Mesothelial cell of epicardium (in vitro differentiated cells): ENCODE results near the gene DLK2. TPM values are rescaled to one million over a fixed set of nuclear protein-coding genes. Genes with fewer than 3 reads are reported as not detected.
"Not testable (repeated sequence)": the region's sequence is repeated elsewhere in the genome, so short reads cannot be mapped to it uniquely, and the experiment has no call there.

ENCODE experiments used
- DNase-seq, 2 experiments: peaks; one replicate each; pipeline ENCODE4 v3.0.0; 2021; ENCODE audit warnings: low spot score in 2 of 2; ENCODE audit not compliant: unreplicated experiment in 2 of 2
- H3K27ac Mint-ChIP-seq: 2 replicates; pipeline ENCODE4 v1.8.0; 2021; ENCODE audit warnings: mixed read lengths
- H3K27me3 Mint-ChIP-seq: 2 replicates; pipeline ENCODE4 v1.8.0; 2021; ENCODE audit warnings: low read depth, mixed read lengths
- H3K36me3 Mint-ChIP-seq: 2 replicates; pipeline ENCODE4 v1.8.0; 2021; ENCODE audit warnings: mixed read lengths
- H3K4me1 Mint-ChIP-seq: 2 replicates; pipeline ENCODE4 v1.8.0; 2021; ENCODE audit warnings: mixed read lengths
- H3K4me3 Mint-ChIP-seq: 2 replicates; pipeline ENCODE4 v1.8.0; 2021; ENCODE audit warnings: mild to moderate bottlenecking, moderate library complexity, mixed read lengths
- H3K9me3 Mint-ChIP-seq: 2 replicates; pipeline ENCODE4 v1.8.0; 2021; ENCODE audit warnings: mixed read lengths
- total RNA-seq: library from RNA; stranded (reverse); gene quantifications from 3 replicates; pipeline ENCODE4 v1.2.1, GENCODE V29; 2021
- TF ChIP-seq, protein P1 (sequence below): fragments of 200-600 bp; sonication (generic); IDR thresholded peaks from one replicate; pipeline ENCODE4 v1.5.0; 2021; ENCODE audit warnings: antibody characterized with exemption; ENCODE audit not compliant: unreplicated experiment

The DLK2 gene, protein sequence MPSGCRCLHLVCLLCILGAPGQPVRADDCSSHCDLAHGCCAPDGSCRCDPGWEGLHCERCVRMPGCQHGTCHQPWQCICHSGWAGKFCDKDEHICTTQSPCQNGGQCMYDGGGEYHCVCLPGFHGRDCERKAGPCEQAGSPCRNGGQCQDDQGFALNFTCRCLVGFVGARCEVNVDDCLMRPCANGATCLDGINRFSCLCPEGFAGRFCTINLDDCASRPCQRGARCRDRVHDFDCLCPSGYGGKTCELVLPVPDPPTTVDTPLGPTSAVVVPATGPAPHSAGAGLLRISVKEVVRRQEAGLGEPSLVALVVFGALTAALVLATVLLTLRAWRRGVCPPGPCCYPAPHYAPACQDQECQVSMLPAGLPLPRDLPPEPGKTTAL
- 3.5 to 4.7 TPM (median 4.1 TPM) in 3 replicates for total RNA-seq

DNA sequence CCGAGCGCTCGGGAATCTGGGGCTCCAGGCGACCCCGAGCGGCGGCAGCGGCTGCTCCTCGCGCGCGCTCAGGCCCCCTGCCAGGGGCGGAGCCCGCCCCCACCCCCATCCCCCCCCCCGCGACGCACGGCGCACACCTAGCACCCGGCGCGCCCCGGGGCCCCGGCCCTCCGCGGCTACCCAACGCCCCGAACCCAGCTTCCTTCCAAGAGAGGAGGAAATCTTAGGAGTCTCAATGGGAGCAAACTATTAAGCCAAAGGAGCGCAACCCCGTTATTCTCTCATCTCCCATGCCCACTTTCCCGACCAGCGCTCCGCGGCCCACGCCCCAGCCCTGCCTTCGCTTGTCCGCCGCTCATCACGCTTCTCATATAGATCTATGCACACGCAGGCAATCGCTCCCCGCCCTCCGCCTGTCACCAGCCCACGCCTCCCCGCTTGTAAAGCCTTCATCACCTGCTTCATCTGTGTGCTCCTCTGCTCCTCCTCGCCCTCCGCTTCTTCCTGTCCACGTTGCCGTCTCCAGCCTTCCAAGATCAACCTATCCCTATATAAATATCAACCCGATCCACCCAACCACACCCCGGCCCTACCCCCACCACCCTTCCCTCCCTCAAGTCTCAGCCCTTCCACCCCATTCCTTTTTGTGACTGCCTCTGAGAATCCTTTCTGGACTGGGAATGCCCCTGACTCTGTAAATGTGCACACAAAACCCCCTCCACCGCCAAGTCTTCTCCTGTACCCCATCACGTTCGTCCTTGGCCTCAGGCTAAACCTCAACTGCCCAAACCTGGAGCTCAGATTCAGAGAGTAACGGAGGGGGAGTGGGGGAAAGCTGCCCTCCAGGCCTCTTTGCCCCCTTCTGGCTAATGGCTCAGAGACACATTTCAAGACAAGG lies at the start of gene DLK2:
Gene DLK2 (minus strand): TSS at position 18 of the 898 bp plus-strand sequence. CDS start 723 bp downstream, outside the sequence.
- peak within 1 kb of the TSS; percentile 71 for H3K4me3 Mint-ChIP-seq
- H3K27ac Mint-ChIP-seq: no peak within 1 kb of the TSS
- H3K27me3 Mint-ChIP-seq: peaks cover 41% of the 10 kb centered on the region
- peaks cover 1% of the 10 kb centered on the region for H3K36me3 Mint-ChIP-seq
- DNase-seq: peak in 1 of 2 experiments; percentile 47
- peaks cover 16% of the 10 kb centered on the region for H3K4me1 Mint-ChIP-seq
- no peaks in the 10 kb centered on the region for H3K9me3 Mint-ChIP-seq
- TF ChIP-seq, protein P1, sequence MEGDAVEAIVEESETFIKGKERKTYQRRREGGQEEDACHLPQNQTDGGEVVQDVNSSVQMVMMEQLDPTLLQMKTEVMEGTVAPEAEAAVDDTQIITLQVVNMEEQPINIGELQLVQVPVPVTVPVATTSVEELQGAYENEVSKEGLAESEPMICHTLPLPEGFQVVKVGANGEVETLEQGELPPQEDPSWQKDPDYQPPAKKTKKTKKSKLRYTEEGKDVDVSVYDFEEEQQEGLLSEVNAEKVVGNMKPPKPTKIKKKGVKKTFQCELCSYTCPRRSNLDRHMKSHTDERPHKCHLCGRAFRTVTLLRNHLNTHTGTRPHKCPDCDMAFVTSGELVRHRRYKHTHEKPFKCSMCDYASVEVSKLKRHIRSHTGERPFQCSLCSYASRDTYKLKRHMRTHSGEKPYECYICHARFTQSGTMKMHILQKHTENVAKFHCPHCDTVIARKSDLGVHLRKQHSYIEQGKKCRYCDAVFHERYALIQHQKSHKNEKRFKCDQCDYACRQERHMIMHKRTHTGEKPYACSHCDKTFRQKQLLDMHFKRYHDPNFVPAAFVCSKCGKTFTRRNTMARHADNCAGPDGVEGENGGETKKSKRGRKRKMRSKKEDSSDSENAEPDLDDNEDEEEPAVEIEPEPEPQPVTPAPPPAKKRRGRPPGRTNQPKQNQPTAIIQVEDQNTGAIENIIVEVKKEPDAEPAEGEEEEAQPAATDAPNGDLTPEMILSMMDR: no peak

DNA sequence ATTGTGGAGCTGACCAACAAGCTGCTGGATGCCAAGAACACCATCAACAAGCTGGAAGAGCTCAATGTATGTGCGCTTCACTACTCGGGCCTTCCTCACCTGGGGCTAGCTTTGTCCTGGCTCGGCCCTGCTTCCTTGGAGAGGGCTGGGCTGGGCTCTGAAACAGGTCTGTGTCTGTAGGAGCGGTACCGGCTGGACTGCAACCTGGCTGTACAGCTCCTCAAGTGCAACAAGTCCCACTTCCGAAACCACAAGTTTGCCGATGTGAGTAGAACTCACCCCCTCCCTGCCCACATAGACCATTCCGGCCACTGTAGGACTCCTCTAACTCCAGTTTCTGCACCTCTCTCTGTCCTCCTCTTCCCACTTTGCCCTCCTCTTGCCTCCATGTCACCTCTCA lies 48.1 kb upstream of the DLK2 start:
- Mint-ChIP-seq H3K36me3 (peaks cover 21% of the 10 kb centered on the region), H3K4me3 (no peak overlapping the region), H3K9me3 (no peaks in the 10 kb centered on the region), H3K4me1 (peaks cover 2% of the 10 kb centered on the region), H3K27ac (no peak overlapping the region), H3K27me3 (peaks cover 13% of the 10 kb centered on the region)
- TF ChIP-seq, protein P1: no peak
- no peak for DNase-seq

DNA sequence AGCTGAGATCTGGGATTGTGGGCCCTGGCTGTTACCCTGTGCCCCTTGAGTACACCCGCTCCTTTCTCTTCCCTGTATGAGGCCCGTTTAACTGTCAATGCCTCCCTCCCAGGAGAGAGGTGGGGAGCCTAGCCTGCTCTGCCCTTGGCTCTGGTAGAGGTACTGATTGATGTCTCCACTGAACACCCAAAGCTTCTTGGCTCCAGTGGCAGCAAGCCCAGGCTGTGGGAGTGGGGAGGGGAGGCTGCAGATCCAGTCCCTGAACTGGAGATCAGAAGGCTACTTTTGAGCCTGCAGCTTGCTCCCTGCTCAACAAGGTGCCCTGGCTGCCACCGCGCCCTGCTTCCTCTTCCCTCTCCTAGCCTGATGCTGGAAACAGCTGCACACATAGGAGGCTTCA lies 47.3 kb upstream of the DLK2 start:
- TF ChIP-seq, protein P1: no peak
- H3K9me3 Mint-ChIP-seq: no peaks in the 10 kb centered on the region
- H3K27me3 Mint-ChIP-seq: peaks cover 5% of the 10 kb centered on the region
- H3K36me3 Mint-ChIP-seq: peaks cover 21% of the 10 kb centered on the region
- no peak overlapping the region for H3K4me3 Mint-ChIP-seq
- DNase-seq: no peak
- no peak overlapping the region for H3K27ac Mint-ChIP-seq
- H3K4me1 Mint-ChIP-seq: peaks cover 2% of the 10 kb centered on the region

DNA sequence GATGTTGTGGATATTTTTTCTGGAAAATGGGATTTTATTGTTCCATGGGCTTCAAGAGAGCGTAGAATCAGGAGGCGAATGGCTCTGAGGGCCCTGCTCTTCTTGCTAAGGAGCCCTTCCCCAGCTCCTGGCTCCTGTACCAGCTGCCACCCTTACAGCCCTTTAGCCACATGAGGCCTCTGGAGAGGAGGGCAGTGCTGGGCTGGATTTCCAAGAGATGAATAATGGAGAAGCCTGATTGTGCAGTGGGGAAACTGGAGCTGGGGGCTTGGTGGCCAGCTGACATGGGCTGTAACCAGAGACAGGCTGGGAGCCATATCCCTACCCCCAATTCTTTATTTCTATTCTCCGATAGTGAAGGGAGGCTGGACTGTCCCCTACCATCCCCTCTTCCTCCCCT lies 45.6 kb upstream of the DLK2 start:
- H3K9me3 Mint-ChIP-seq: no peaks in the 10 kb centered on the region
- DNase-seq: no peak
- H3K4me1 Mint-ChIP-seq: peaks cover 15% of the 10 kb centered on the region
- no peak overlapping the region for H3K27ac Mint-ChIP-seq
- no peak overlapping the region for H3K4me3 Mint-ChIP-seq
- peaks cover 21% of the 10 kb centered on the region for H3K36me3 Mint-ChIP-seq
- H3K27me3 Mint-ChIP-seq: no peaks in the 10 kb centered on the region
- TF ChIP-seq, protein P1: no peak

DNA sequence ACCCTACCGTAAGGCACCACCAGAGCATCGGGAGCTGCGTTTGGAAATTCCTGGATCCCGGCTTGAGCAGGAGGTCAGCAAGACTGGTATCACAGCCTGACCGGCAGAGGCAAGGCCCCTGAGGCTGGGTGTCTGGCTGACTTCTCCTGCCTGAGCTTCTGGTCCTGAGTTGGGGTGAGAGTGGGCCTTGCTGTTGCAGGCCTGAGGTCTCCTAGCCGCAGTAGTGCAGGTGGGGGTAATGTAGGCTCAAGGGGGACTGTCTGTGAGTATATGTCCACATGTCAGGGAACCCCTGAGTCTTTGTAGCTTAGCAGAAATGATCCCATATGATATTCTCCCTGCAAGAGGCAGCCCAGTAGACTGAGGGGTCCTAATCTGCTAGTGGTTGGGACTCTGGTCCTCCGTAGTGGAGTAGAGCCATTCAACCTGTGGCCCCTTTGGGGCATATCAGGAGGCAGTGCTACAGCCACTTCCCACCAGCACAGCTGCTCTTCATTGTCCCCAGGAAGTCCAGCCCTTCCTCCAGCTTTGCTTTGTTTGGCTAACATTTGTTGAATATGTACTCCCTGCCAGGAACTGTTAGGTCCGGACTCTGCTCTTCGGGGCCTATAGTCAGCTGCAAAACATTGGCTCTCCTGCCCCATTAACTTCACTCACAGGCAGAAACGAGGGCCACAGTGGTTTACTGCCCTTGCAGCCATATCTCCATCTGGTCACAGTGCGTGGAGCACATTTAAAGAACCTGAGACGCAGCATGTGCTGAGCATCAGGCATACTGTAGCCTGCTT lies 43.9 kb upstream of the DLK2 start:
- Mint-ChIP-seq H3K36me3 (peaks cover 18% of the 10 kb centered on the region), H3K4me1 (peaks cover 25% of the 10 kb centered on the region)

DNA sequence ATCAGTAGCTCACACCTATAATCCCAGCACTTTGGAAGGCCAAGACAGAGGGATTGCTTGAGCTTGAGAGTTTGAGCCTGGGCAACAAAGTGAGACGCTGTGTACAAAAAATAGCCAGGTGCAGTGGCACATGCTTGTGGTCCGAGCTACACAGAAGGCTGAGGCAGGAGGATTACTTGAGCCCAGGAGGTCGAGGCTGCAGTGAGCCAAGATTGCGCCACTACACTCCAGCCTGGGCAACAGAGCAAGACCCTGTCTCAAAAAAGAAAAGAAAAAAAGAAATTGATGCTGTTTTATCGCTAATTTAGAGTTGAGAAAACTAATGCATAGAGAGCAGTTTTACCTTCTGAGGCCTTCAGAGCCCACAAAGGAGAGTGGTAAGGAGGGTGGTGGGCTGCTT lies 42.9 kb upstream of the DLK2 start:
- peaks cover 14% of the 10 kb centered on the region for H3K36me3 Mint-ChIP-seq
- not testable (repeated sequence) for H3K27me3 Mint-ChIP-seq, DNase-seq, H3K4me3 Mint-ChIP-seq, H3K27ac Mint-ChIP-seq, H3K9me3 Mint-ChIP-seq
- H3K4me1 Mint-ChIP-seq: peaks cover 31% of the 10 kb centered on the region

More for the DNA sequence above, 43.9 kb upstream of the DLK2 start:
- Mint-ChIP-seq H3K9me3 (no peaks in the 10 kb centered on the region), H3K4me3 (no peak overlapping the region), H3K27ac (no peak overlapping the region), H3K27me3 (no peaks in the 10 kb centered on the region)
- TF ChIP-seq, protein P1: no peak
- no peak for DNase-seq
